Measurements from ENCODE around the gene RAB3A.

GRCh38 chr19:18197306-18197705, 6.5 kb downstream of the RAB3A start:
- TF ChIP-seq EZH2phosphoT487 (IDR thresholded peaks at IDR 0.05; ENCODE audit: low read depth) = no peak
- TF ChIP-seq CTCF (IDR thresholded peaks at IDR 0.05; ENCODE audit: low read depth, low read length) = no peak
